Measurements from ENCODE around the gene SAE1. TPM values are rescaled to one million over a fixed set of nuclear protein-coding genes. Genes with fewer than 3 reads are reported as not detected.
"Not testable (repeated sequence)": the region's sequence is repeated elsewhere in the genome, so short reads cannot be mapped to it uniquely, and the experiment has no call there.

The SAE1 gene
- total RNA-seq, 1 donor from 2014 or later, result 140 TPM

DNA sequence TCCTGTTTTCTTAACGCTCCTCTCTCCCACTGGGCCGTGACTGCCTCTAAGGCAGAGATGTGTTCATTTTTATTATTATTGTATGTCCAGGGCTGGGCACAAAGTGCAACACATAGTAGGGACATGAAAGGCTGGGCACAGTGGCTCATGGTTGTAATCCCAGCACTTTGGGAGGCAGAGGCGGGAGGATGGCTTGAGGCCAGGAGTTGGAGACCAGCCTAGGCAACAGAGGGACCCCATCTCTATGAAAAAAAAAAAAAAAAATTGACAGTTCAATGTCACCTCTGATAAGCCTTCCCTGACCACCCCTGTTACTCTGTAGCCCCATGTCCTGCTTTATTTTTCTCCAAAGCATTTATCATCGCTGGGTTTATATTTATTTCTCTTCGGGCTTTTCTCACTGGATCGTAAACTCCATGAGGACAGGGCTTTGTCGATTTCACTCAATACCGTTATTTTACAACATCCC is 481 bp upstream of the SAE1 start:
- TF ChIP-seq, protein P1, sequence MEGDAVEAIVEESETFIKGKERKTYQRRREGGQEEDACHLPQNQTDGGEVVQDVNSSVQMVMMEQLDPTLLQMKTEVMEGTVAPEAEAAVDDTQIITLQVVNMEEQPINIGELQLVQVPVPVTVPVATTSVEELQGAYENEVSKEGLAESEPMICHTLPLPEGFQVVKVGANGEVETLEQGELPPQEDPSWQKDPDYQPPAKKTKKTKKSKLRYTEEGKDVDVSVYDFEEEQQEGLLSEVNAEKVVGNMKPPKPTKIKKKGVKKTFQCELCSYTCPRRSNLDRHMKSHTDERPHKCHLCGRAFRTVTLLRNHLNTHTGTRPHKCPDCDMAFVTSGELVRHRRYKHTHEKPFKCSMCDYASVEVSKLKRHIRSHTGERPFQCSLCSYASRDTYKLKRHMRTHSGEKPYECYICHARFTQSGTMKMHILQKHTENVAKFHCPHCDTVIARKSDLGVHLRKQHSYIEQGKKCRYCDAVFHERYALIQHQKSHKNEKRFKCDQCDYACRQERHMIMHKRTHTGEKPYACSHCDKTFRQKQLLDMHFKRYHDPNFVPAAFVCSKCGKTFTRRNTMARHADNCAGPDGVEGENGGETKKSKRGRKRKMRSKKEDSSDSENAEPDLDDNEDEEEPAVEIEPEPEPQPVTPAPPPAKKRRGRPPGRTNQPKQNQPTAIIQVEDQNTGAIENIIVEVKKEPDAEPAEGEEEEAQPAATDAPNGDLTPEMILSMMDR (conservative IDR thresholded peaks at IDR 0.05; ENCODE audit: low read depth, low read length), result no peak
- no peak for DNase-seq (ENCODE audit: low read depth)
- peak overlapping the region; percentile 84 for H3K4me3 ChIP-seq (ENCODE audit: low read depth, low read length)

- no peak for DNase-seq (ENCODE audit: low read depth)
- H3K4me3 ChIP-seq (ENCODE audit: low read depth, low read length), result peak overlapping the region; percentile 84
- TF ChIP-seq, protein P1 (conservative IDR thresholded peaks at IDR 0.05; ENCODE audit: low read depth, low read length), result no peak
Measured at GRCh38 chr19:47132194-47132852, 1.7 kb downstream of the SAE1 start.

- no peak overlapping the region for H3K4me3 ChIP-seq (ENCODE audit: low read depth, low read length)
- no peak for DNase-seq (ENCODE audit: low read depth)
- TF ChIP-seq, protein P1 (conservative IDR thresholded peaks at IDR 0.05; ENCODE audit: low read depth, low read length), result no peak
Measured at GRCh38 chr19:47133021-47133471, 2.4 kb downstream of the SAE1 start.

DNA sequence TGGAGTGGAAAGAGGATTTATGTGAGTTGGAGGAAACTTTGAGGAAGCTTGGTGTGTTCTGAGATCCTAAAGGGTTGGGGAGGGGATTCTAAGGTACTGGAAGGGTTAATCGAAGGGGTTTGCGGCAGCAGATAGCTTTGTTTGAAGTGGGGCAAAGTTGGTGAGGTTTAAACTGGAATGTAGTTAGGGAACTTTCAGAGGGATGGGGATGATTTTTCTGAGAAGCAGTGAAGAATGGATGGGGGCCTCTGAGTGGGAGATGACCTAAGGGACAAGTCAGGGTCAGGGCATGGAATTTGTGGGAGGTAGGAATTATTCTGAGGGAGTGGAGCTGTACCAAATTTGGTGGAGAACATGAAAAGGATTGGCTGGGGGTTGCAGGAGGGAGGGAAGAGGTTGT is 3.9 kb downstream of the SAE1 start:
- H3K4me3 ChIP-seq (ENCODE audit: low read depth, low read length), result no peak overlapping the region
- TF ChIP-seq, protein P1 (conservative IDR thresholded peaks at IDR 0.05; ENCODE audit: low read depth, low read length), result no peak
- no peak for DNase-seq (ENCODE audit: low read depth)

DNA sequence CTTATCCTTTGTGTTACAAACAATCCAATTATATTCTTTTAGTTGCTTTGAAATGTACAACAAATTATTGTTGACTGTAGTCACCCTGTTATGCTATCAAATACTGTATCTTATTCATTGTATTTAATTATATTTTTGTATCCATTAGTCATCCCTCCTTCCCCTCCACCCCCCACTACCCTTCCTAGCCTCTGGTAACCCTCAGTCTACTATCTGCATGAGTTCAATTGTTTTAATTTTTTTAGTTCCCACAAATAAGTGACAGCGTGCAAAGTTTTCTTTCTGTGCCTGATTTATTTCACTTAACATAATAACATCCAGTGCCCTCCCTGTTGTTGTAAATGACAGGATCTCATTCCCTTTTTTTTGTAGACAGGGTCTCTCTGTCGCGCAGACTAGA is 4.5 kb downstream of the SAE1 start:
- no peak for DNase-seq (ENCODE audit: low read depth)
- TF ChIP-seq, protein P1 (conservative IDR thresholded peaks at IDR 0.05; ENCODE audit: low read depth, low read length), result no peak
- no peak overlapping the region for H3K4me3 ChIP-seq (ENCODE audit: low read depth, low read length)

- DNase-seq (ENCODE audit: low read depth); H3K4me3 ChIP-seq (ENCODE audit: low read depth, low read length): not testable (repeated sequence)
Measured at GRCh38 chr19:47141252-47141651, 10.6 kb downstream of the SAE1 start.

DNA sequence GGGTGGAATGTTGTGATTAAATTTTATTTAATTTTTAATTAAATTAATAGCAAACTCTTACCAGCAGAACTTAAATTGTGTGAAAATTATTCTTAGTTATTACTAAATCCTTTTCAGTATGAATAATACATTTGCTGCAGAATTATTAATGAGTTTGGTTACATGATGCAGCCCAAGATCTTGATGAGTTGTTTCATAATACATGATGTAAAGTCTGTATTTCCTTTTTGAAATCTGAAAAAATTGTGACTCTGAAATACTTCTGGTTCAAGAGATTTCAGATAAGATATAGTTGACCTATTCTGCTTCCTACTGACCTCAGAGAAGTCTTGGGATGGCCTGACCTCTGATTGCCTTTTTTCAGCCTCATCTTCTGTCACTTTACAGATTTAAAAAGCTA is 11.1 kb downstream of the SAE1 start:
- TF ChIP-seq, protein P1 (conservative IDR thresholded peaks at IDR 0.05; ENCODE audit: low read depth, low read length), result no peak
- DNase-seq (ENCODE audit: low read depth), result no peak
- H3K4me3 ChIP-seq (ENCODE audit: low read depth, low read length), result no peak overlapping the region
